Fibroblast of lung (primary cell): ENCODE data around the gene RERG. TPM values are rescaled to one million over a fixed set of nuclear protein-coding genes. Genes with fewer than 3 reads are reported as not detected.

Experiments
- DNase-seq, 2 donors: peaks; one replicate each; pipeline versions ENCODE4 v3.0.0 to v3.0.0-alpha.2; 2010; ENCODE audit warnings: low read depth in 2 of 2
- H2AFZ ChIP-seq: 2 replicates; pipeline ENCODE4 v1.5.1; 2012; ENCODE audit warnings: low read length, control low read depth, inconsistent platforms
- H3K27ac ChIP-seq: 2 replicates; pipeline ENCODE4 v1.5.1; 2011; ENCODE audit warnings: low read length, control low read depth; ENCODE audit not compliant: insufficient read depth
- H3K27me3 ChIP-seq: 2 replicates; pipeline ENCODE4 v1.5.1; 2011; ENCODE audit warnings: mild to moderate bottlenecking, low read length; ENCODE audit not compliant: control insufficient read depth, insufficient read depth
- H3K36me3 ChIP-seq: 2 replicates; pipeline ENCODE4 v1.5.1; 2011; ENCODE audit warnings: low read length; ENCODE audit not compliant: control insufficient read depth, insufficient read depth
- H3K4me1 ChIP-seq: 2 replicates; pipeline ENCODE4 v1.5.1; 2011; ENCODE audit warnings: low read length; ENCODE audit not compliant: control insufficient read depth, insufficient read depth; ENCODE audit errors: extremely low read depth
- H3K4me2 ChIP-seq: 2 replicates; pipeline ENCODE4 v1.5.1; 2011; ENCODE audit warnings: low read length, control low read depth; ENCODE audit not compliant: insufficient read depth; ENCODE audit errors: extremely low read depth
- H3K4me3 ChIP-seq, 4 experiments: fragments of 200-600 bp in 1 of 4; sonication (generic) in 1 of 4; replicated peaks in 1 of 4; 2 replicates each; pipeline ENCODE4 v1.5.1; 2011 to 2016; ENCODE audit warnings: low read length in 4 of 4, low read depth in 3 of 4, mild to moderate bottlenecking in 3 of 4, control low read depth in 2 of 4, inconsistent platforms in 1 of 4, mixed read lengths in 1 of 4; ENCODE audit not compliant: insufficient read depth in 1 of 4; ENCODE audit errors: control extremely low read depth in 1 of 4
- H3K79me2 ChIP-seq: 2 replicates; pipeline ENCODE4 v1.5.1; 2012; ENCODE audit warnings: mild to moderate bottlenecking, low read length, inconsistent platforms; ENCODE audit not compliant: control insufficient read depth, insufficient read depth
- H3K9ac ChIP-seq: 2 replicates; pipeline ENCODE4 v1.5.1; 2011; ENCODE audit warnings: mild to moderate bottlenecking, low read length, control low read depth; ENCODE audit not compliant: insufficient read depth
- H3K9me3 ChIP-seq: 2 replicates; pipeline ENCODE4 v1.5.1; 2012; ENCODE audit warnings: low read depth, low read length; ENCODE audit not compliant: control insufficient read depth, insufficient read depth
- H4K20me1 ChIP-seq: 2 replicates; pipeline ENCODE4 v1.5.1; 2011; ENCODE audit warnings: low read length; ENCODE audit not compliant: control insufficient read depth, insufficient read depth; ENCODE audit errors: extremely low read depth
- CTCF ChIP-seq, 2 donors: IDR thresholded peaks in 1 of 2; conservative IDR thresholded peaks in 1 of 2; 1 replicate in 1 of 2; 2 replicates in 1 of 2; pipeline ENCODE4 v1.5.1; 2011 to 2012; ENCODE audit warnings: low read length in 2 of 2, control low read depth in 1 of 2, inconsistent platforms in 1 of 2, low read depth in 1 of 2, mild to moderate bottlenecking in 1 of 2
- EZH2 ChIP-seq: IDR thresholded peaks from 2 replicates; pipeline ENCODE4 v1.5.1; 2012; ENCODE audit warnings: low read length, control low read depth, mild to moderate bottlenecking; ENCODE audit errors: missing control alignments
- polyA plus RNA-seq, 2 donors: library from polyadenylated mRNA; depleted of rRNA in 1 of 2; stranded (reverse) in 1 of 2; unstranded in 1 of 2; fragments of >200 nt; gene quantifications; 2 replicates each; pipeline ENCODE4 v1.2.1, GENCODE V29; 2011 to 2012; ENCODE audit warnings: missing spikeins in 1 of 2
- total RNA-seq: library from RNA; depleted of rRNA; stranded (reverse); fragments of >200 nt; gene quantifications from 2 replicates; pipeline ENCODE4 v1.2.1, GENCODE V29; 2014

RERG gene
- total and polyA plus RNA-seq, 2 donors (not counting 1 experiment from before 2014, with no cell fraction given): 0.33 to 0.57 TPM

- TF ChIP-seq CTCF (conservative IDR thresholded peaks at IDR 0.05 in 1 of 2, IDR thresholded peaks at IDR 0.05 in 1 of 2; ENCODE audit: low read depth in 1 of 2, low read length in 2 of 2) (no peak), EZH2 (no peak)
- H3K4me1 ChIP-seq: no peaks in the 10 kb centered on the region
- no peaks in the 10 kb centered on the region for H3K79me2 ChIP-seq
Observed at GRCh38 chr12:15196221-15196620, 25.0 kb downstream of the RERG start.

GRCh38 chr12:15194456-15195368 lies 26.5 kb downstream of the RERG start:
- H3K4me3 ChIP-seq: no peak overlapping the region
- no peaks in the 10 kb centered on the region for H3K9me3 ChIP-seq
- H3K27ac ChIP-seq: no peak overlapping the region
- no peaks in the 10 kb centered on the region for H4K20me1 ChIP-seq
- H3K4me1 ChIP-seq: no peaks in the 10 kb centered on the region
- no peak overlapping the region for H2AFZ ChIP-seq
- H3K4me2 ChIP-seq: no peak overlapping the region
- no peaks in the 10 kb centered on the region for H3K79me2 ChIP-seq
- DNase-seq: no peak
- no peak overlapping the region for H3K9ac ChIP-seq
- TF ChIP-seq CTCF (conservative IDR thresholded peaks at IDR 0.05 in 1 of 2, IDR thresholded peaks at IDR 0.05 in 1 of 2; ENCODE audit: low read depth in 1 of 2, low read length in 2 of 2) (no peak), EZH2 (no peak)
- H3K36me3 ChIP-seq: no peaks in the 10 kb centered on the region
- no peaks in the 10 kb centered on the region for H3K27me3 ChIP-seq

More at GRCh38 chr12:15196221-15196620, 25.0 kb downstream of the RERG start:
- no peaks in the 10 kb centered on the region for H3K9me3 ChIP-seq
- no peak for DNase-seq
- H3K36me3 ChIP-seq: no peaks in the 10 kb centered on the region
- H4K20me1 ChIP-seq: no peaks in the 10 kb centered on the region
- no peaks in the 10 kb centered on the region for H3K27me3 ChIP-seq
- H3K27ac ChIP-seq: no peak overlapping the region
- no peak overlapping the region for H3K4me2 ChIP-seq
- no peak overlapping the region for H2AFZ ChIP-seq
- no peak overlapping the region for H3K9ac ChIP-seq
- H3K4me3 ChIP-seq: no peak overlapping the region

- Histone ChIP-seq H2AFZ (no peak overlapping the region), H3K9me3 (no peaks in the 10 kb centered on the region), H3K27ac (no peak overlapping the region), H3K27me3 (no peaks in the 10 kb centered on the region), H3K79me2 (no peaks in the 10 kb centered on the region), H3K4me3 (no peak overlapping the region), H3K36me3 (no peaks in the 10 kb centered on the region), H3K9ac (no peak overlapping the region), H3K4me2 (no peak overlapping the region), H4K20me1 (no peaks in the 10 kb centered on the region), H3K4me1 (no peaks in the 10 kb centered on the region)
- TF ChIP-seq EZH2 (no peak), CTCF (conservative IDR thresholded peaks at IDR 0.05 in 1 of 2, IDR thresholded peaks at IDR 0.05 in 1 of 2; ENCODE audit: low read depth in 1 of 2, low read length in 2 of 2) (no peak)
- peak in 1 of 2 donors; percentile 28 for DNase-seq
Observed at GRCh38 chr12:15193946-15194345, 27.3 kb downstream of the RERG start.
